ENCODE measurements around the gene CZIB. TPM values are rescaled to one million over a fixed set of nuclear protein-coding genes. Genes with fewer than 3 reads are reported as not detected.

Gene CZIB
- total RNA-seq, 1 experiment from 2014 or later: 42.6 TPM

DNA sequence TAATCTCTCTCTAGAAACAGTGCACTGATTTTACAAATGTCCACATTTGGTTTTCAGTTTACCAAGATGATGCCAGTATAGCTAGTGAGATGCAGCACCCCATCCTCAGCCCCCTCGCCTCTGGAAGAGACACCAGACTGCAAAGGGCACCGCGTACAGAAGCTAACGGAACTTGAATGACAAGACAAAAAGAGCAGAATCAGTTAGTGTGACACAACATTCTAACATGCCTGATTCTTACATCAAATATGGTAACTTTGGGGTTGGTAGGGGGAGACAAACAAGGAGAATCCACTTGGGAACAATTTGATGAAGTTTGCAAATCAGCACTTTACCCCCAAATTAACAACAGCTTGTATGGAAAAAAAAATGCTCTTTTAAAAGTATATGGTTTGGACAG lies 21.9 kb upstream of the CZIB start:
- ChIA-PET POLR2A (no interaction called here), CTCF (no interaction called here)
- Mint-ChIP-seq H3K36me3 (ENCODE audit: insufficient read depth, unreplicated experiment) (peaks cover 16% of the 10 kb centered on the region), H3K27ac (ENCODE audit: unreplicated experiment) (no peak overlapping the region), H3K27me3 (ENCODE audit: insufficient read depth, unreplicated experiment) (peaks cover 7% of the 10 kb centered on the region), H3K4me3 (ENCODE audit: unreplicated experiment) (no peak overlapping the region), H3K4me1 (ENCODE audit: low read depth, unreplicated experiment) (peaks cover 6% of the 10 kb centered on the region), H3K9me3 (ENCODE audit: unreplicated experiment) (no peaks in the 10 kb centered on the region)
- no TSS peak for BruUV-seq (replicated peaks)
- DNase-seq: no peak
- intact Hi-C loops (cut with micrococcal nuclease; ENCODE audit: unreplicated experiment): no loop called here
- Histone ChIP-seq H3K4me3 (ENCODE audit: low read depth, low read length) (no peak overlapping the region), H3K27me3 (replicated peaks; ENCODE audit: control insufficient read depth, insufficient read depth, low read length) (no peaks in the 10 kb centered on the region), H3K9me3 (no peaks in the 10 kb centered on the region), H3K4me1 (0 out of 2 replicates have a peak, but pooled peaks cover 6% of the 10 kb centered on the region), H3K36me3 (ENCODE audit: control insufficient read depth, insufficient read depth, low read length) (no peaks in the 10 kb centered on the region)
- TF ChIP-seq CTCF (IDR thresholded peaks at IDR 0.05; ENCODE audit: insufficient read depth in 1 of 2, low read depth in 1 of 2, low read length in 1 of 2, severe bottlenecking in 1 of 2, unreplicated experiment in 1 of 2): no peak

DNA sequence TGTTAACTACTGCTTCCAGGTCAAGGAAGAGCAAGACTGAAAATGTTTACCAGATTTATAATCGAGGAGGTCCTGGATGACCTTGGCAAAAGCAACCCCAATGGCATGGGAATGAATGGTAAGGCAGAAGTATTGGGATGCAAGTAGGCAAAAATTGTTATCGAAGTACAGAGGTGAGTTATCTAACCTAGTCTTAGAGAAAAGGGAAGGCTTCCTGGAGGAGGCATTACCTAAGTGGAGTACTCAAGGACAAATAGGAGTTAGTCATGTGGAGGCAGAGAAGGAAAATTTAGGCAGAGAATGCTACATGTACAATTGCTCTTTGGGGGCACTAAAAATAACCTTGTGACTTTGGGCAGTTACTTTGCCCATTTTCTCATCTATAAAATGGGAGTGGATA lies 21.4 kb upstream of the CZIB start:
- Mint-ChIP-seq H3K27me3 (ENCODE audit: insufficient read depth, unreplicated experiment) (peaks cover 7% of the 10 kb centered on the region), H3K4me1 (ENCODE audit: low read depth, unreplicated experiment) (peaks cover 8% of the 10 kb centered on the region), H3K36me3 (ENCODE audit: insufficient read depth, unreplicated experiment) (peaks cover 17% of the 10 kb centered on the region), H3K4me3 (ENCODE audit: unreplicated experiment) (no peak overlapping the region), H3K27ac (ENCODE audit: unreplicated experiment) (no peak overlapping the region), H3K9me3 (ENCODE audit: unreplicated experiment) (no peaks in the 10 kb centered on the region)
- DNase-seq: no peak
- ChIA-PET CTCF (no interaction called here), POLR2A (no interaction called here)
- H3K4me3 ChIP-seq (ENCODE audit: low read depth, low read length): no peak overlapping the region
- H3K4me1 ChIP-seq: 0 out of 2 replicates have a peak, but pooled peaks cover 6% of the 10 kb centered on the region
- BruUV-seq (replicated peaks): no TSS peak
- no peaks in the 10 kb centered on the region for H3K36me3 ChIP-seq (ENCODE audit: control insufficient read depth, insufficient read depth, low read length)
- no peaks in the 10 kb centered on the region for H3K9me3 ChIP-seq
- TF ChIP-seq CTCF (IDR thresholded peaks at IDR 0.05; ENCODE audit: insufficient read depth in 1 of 2, low read depth in 1 of 2, low read length in 1 of 2, severe bottlenecking in 1 of 2, unreplicated experiment in 1 of 2): no peak
- H3K27me3 ChIP-seq (replicated peaks; ENCODE audit: control insufficient read depth, insufficient read depth, low read length): no peaks in the 10 kb centered on the region
- intact Hi-C loops (cut with micrococcal nuclease; ENCODE audit: unreplicated experiment): no loop called here

GRCh38 chr1:53238197-53239155 lies 18.0 kb upstream of the CZIB start, which contains the start of gene MAGOH:
Gene MAGOH, minus strand, starts transcription at chr1:53238518. Its CDS starts 70 bp downstream, at chr1:53238448.
- intact Hi-C loops (cut with micrococcal nuclease; ENCODE audit: unreplicated experiment): loop anchor here (1.0 kb wide), 1 partner anchor 42 kb away; the partner anchor contains the start of gene CPT2
- Mint-ChIP-seq H3K4me1 (ENCODE audit: low read depth, unreplicated experiment) (peaks cover 16% of the 10 kb centered on the region), H3K27me3 (ENCODE audit: insufficient read depth, unreplicated experiment) (peaks cover 5% of the 10 kb centered on the region), H3K4me3 (ENCODE audit: unreplicated experiment) (peak within 1 kb of the TSS; percentile 90), H3K36me3 (ENCODE audit: insufficient read depth, unreplicated experiment) (peaks cover 35% of the 10 kb centered on the region), H3K27ac (ENCODE audit: unreplicated experiment) (peak within 1 kb of the TSS; percentile 99), H3K9me3 (ENCODE audit: unreplicated experiment) (no peaks in the 10 kb centered on the region)
- TF ChIP-seq CTCF (IDR thresholded peaks at IDR 0.05; ENCODE audit: insufficient read depth in 1 of 2, low read depth in 1 of 2, low read length in 1 of 2, severe bottlenecking in 1 of 2, unreplicated experiment in 1 of 2): no peak
- CTCF ChIA-PET: interaction anchor here (0.6 kb wide), 1 partner anchor 153 kb away, joined by 7 read pairs; no protein-coding TSS in a partner anchor
- Histone ChIP-seq H3K4me1 (0 out of 2 replicates have a peak, but pooled peaks cover 6% of the 10 kb centered on the region), H3K27me3 (replicated peaks; ENCODE audit: control insufficient read depth, insufficient read depth, low read length) (no peaks in the 10 kb centered on the region), H3K9me3 (no peaks in the 10 kb centered on the region), H3K4me3 (ENCODE audit: low read depth, low read length) (peak within 1 kb of the TSS; percentile 63), H3K36me3 (ENCODE audit: control insufficient read depth, insufficient read depth, low read length) (no peaks in the 10 kb centered on the region)
- POLR2A ChIA-PET: interaction anchor here (0.5 to 0.6 kb wide), 2 partner anchors 14 to 19 kb away, joined by 3 read pairs; no protein-coding TSS in a partner anchor
- TSS peak; percentile 93 for BruUV-seq (replicated peaks)
- peak; percentile 95 for DNase-seq
